ENCODE data around the gene CKAP2L.
A peak's percentile ranks its signal among the peaks of the same experiment; 100 is the strongest.
"Not testable (repeated sequence)": the region's sequence is repeated elsewhere in the genome, so short reads cannot be mapped to it uniquely, and the experiment has no call there.

CKAP2L gene

GRCh38 chr2:112712903-112713584, 51.4 kb downstream of the CKAP2L start:
- no peak for DNase-seq (ENCODE audit: low read depth in 2 of 2, low spot score in 1 of 2)

DNA sequence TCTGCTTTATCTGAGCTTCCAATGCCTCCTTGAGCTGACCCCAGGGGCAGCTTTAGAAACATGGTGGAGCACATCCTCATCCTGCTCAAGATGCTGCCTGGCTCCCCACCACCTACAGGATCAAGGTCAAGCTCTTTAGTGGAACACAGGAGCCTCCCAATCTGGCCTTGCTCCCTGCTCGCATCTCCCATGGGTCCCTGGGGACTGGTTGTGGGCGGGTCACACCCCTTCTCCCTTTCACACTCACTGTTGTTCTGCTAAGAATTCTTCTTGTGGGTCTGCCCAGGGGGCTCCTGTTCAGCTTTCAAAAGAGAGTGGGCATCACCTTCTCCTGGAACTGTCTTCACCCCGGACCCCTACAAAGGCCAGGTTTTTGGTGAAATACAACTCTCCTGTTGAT, 51.9 kb downstream of the CKAP2L start:
- DNase-seq (ENCODE audit: low read depth in 2 of 2, low spot score in 1 of 2): no peak

- no peak for DNase-seq (ENCODE audit: low read depth in 2 of 2, low spot score in 1 of 2)
Observed at GRCh38 chr2:112710956-112711750, 53.3 kb downstream of the CKAP2L start.

- no peak for DNase-seq (ENCODE audit: low read depth in 2 of 2, low spot score in 1 of 2)
Observed at GRCh38 chr2:112709703-112710102, 54.7 kb downstream of the CKAP2L start.

GRCh38 chr2:112708968-112709367, 55.4 kb downstream of the CKAP2L start:
- no peak for DNase-seq (ENCODE audit: low read depth in 2 of 2, low spot score in 1 of 2)

DNA sequence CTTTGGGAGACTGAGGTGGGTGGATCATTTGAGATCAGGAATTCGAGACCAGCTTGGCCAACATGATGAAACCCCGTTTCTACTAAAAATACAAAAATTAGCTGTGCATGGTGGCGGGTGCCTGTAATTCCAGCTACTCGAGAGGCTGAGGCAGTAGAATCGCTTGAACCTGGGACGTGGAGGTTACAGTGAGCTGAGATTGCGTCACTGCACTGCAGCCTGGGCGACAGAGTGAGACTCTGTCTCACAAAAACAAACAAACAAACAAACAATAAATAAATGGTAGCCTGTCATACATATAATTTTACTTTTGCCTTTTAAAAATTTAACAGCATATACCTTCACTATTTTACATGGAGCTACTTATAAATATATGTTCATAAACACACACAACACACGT, 57.5 kb downstream of the CKAP2L start:
- DNase-seq (ENCODE audit: low read depth in 2 of 2, low spot score in 1 of 2): not testable (repeated sequence)

- no peak for DNase-seq (ENCODE audit: low read depth in 2 of 2, low spot score in 1 of 2)
Observed at GRCh38 chr2:112706170-112706664, 58.2 kb downstream of the CKAP2L start.

- no peak for DNase-seq (ENCODE audit: low read depth in 2 of 2, low spot score in 1 of 2)
Observed at GRCh38 chr2:112705575-112705974, 58.8 kb downstream of the CKAP2L start.

GRCh38 chr2:112703684-112704083, 60.7 kb downstream of the CKAP2L start:
- no peak for DNase-seq (ENCODE audit: low read depth in 2 of 2, low spot score in 1 of 2)

GRCh38 chr2:112701052-112701451, 63.4 kb downstream of the CKAP2L start:
- DNase-seq (ENCODE audit: low read depth in 2 of 2, low spot score in 1 of 2): no peak

DNA sequence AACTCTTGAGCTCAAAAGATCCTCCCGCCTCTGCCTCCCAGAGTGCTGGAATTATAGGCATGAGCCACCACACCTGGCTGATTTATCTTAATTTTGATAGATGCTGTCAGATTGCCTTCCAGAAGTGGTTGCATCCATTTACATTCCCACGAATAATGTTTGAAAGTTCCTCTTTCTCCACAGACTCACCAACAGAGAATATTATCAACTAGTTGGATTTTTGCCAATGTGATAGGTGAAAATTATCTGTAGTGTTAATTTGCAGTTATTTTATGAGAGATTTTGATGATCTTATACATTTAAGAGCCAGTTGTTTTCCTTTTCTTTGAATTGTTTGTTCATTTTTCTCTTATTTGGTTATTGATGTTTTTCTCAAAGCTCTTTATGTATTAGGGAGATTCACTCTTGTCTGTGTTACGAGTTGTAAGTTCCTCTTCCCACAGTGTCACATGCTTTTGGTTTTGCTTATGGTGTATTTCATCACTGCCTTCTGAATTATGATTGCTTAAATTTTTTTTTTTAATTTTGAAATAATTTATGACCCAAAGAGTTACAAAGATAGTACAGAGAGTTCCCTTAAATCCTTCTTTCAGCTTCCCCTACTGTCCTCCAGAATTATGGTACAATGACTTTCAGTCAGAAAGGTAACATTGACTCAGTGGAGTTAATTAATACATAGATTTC, 64.3 kb downstream of the CKAP2L start:
- DNase-seq (ENCODE audit: low read depth in 2 of 2, low spot score in 1 of 2): no peak

DNA sequence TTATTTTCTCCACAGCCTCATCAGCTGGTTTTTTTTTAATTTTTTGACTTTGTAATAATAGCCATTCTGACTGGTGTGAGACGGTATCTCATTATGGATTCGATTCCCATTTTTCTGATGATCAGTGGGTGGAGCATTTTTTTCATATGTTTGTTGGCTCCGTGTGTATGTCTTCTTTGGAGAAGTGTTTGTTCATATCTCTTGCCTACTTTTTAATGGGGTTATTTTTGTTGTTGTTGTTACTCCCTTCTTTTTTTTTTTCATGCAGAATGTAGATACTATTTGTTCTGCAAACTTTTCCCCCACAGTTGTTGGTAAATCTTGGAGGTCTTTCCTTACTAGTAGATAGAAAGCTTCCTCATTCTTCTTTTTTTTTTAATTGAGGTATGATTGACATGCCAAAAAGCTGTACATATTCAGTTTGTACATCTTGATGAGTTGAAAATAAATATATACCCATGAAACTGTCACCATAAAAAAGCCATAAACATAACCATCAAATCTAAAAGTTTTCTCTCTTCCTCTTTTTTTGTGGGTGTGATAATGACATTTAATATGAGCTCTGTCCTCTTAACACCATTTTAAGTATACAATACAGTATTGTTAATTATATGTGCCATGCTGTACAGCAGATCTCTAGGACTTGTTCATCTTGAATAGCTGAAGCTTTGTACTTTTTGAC, 65.4 kb downstream of the CKAP2L start:
- no peak for DNase-seq (ENCODE audit: low read depth in 2 of 2, low spot score in 1 of 2)

GRCh38 chr2:112694182-112694581, 70.2 kb downstream of the CKAP2L start:
- no peak for DNase-seq (ENCODE audit: low read depth in 2 of 2, low spot score in 1 of 2)

- no peak for DNase-seq (ENCODE audit: low read depth in 2 of 2, low spot score in 1 of 2)
Observed at GRCh38 chr2:112693596-112693995, 70.8 kb downstream of the CKAP2L start.

GRCh38 chr2:112692918-112693317, 71.5 kb downstream of the CKAP2L start:
- no peak for DNase-seq (ENCODE audit: low read depth in 2 of 2, low spot score in 1 of 2)

GRCh38 chr2:112692495-112692911, 71.9 kb downstream of the CKAP2L start:
- DNase-seq (ENCODE audit: low read depth in 2 of 2, low spot score in 1 of 2): peak in 1 of 2 donors; percentile 26

GRCh38 chr2:112691881-112692281, 72.5 kb downstream of the CKAP2L start:
- no peak for DNase-seq (ENCODE audit: low read depth in 2 of 2, low spot score in 1 of 2)

- peak in 1 of 2 donors; percentile 36 for DNase-seq (ENCODE audit: low read depth in 2 of 2, low spot score in 1 of 2)
Observed at GRCh38 chr2:112690853-112691401, 73.5 kb downstream of the CKAP2L start.

DNA sequence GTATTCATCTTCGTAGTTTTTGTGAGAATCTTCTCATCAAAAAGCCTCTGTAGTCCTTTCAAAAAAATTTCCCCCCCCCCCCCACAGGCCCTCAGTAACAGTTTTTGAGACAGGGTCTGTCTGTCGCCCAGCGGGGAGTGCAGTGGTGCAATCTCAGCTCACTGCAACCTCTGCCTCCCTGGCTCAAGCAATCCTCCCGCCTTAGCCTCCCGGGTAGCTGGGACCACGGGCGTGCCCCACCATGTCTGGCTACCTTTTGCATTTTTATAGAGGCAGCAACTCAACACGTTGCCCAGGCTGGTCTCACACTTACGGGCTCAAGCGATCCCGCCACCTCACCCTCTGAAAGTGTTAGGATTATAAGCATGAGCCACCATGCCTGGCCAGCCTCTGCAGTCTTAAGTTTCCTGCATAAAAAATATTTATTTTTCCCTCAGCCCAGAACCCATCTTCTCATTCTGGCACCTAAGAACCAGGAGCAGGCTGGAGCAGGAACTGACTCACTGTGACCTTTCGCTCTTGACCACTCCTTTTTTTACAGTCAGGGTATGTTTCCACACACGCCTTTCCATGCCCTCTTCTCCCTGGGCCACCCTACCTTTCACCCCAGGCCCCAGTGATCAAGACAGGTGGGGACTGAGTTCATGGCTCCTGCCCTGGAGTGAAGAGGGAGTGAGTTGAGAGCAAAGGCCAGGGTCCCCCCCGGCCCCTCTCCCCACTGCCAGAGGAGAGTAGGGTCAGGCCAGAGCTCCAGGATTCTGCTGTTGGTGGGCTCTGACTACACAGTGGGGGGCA, 76.1 kb downstream of the CKAP2L start:
- no peak for DNase-seq (ENCODE audit: low read depth in 2 of 2, low spot score in 1 of 2)

- DNase-seq (ENCODE audit: low read depth in 2 of 2, low spot score in 1 of 2): no peak
Observed at GRCh38 chr2:112687522-112687921, 76.9 kb downstream of the CKAP2L start.
